GF-D8 (cell line): ENCODE measurements around the gene NPR2.
A peak's percentile ranks its signal among the peaks of the same experiment; 100 is the strongest.

ENCODE experiments used
- DNase-seq: peaks from one replicate; lab custom pipeline; 2025; lab: John Stamatoyannopoulos, UW

The NPR2 gene

DNA sequence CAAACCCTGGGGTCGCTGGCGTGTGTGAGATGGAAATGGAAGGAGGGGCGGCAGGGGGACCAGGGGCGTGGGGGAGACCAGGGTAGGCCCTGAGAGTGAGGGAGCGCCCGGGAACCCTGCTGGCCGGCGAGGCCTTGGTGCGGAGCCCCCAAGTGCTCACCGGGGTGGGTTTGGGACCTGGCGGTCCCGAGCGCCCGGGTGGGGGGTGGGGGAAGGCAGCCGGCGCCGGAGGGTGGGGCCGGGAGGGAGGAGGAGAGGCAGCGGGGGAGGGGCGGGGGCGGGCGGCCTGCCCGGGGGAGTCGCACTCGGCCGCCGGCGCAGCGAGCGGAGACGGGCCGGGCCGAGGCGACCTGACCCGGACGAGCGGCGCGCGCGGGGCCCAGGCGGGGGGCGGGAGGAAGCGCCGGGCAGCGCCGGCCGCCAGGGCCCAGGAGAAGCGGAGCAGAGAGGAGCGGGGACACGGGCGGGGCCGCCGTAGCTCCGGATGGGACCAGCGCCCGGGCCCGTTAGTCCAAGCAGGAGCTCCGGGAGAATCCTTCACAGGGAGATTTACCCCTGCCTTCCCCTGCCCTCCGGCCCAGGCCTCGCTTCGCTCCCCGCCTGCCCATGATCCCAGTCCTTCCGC lies at the start of gene NPR2:
Gene NPR2 (plus strand): TSS at position 295 of the 625 bp plus-strand sequence. CDS start 818 bp downstream, outside the sequence.
- no peak for DNase-seq

DNA sequence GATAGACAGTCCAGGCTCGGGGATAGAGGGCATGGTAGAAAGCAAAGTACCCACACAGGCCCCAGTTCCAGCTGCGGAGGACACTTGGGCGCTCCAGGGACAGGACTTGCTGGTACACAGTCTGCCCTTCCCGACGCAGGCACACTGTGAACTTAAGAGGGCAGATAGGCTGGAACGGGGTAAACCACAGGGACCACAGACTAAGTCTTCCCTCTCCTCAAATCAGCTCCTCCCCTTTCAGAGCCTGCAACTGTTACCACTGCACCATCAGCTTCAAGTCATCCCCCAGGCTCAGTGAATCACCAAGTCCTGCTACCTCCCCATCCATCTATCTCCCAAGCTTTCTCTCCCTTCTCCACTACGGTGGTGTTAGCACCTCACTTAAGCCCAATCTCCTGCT lies 49.7 kb upstream of the NPR2 start:
- no peak for DNase-seq

DNA sequence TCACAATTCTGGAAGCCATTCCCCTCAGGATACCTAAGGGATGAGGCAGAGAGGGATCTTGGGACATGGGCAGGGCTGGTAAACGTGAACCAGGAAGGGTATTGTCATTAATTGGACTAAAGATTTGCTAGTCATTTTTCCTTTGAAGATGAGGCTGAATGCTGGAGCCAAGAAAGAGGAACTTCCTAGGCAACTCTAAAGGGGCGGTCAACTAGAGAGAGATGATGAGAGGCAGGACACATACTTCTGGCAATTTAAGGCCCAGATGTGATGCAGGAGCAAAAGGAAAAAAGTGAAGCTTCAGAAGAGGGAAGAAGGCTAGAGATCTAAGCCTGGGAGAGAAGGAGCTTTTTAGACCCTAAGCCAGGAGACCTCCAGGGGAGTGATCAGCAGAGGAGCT lies 47.9 kb upstream of the NPR2 start:
- no peak for DNase-seq

DNA sequence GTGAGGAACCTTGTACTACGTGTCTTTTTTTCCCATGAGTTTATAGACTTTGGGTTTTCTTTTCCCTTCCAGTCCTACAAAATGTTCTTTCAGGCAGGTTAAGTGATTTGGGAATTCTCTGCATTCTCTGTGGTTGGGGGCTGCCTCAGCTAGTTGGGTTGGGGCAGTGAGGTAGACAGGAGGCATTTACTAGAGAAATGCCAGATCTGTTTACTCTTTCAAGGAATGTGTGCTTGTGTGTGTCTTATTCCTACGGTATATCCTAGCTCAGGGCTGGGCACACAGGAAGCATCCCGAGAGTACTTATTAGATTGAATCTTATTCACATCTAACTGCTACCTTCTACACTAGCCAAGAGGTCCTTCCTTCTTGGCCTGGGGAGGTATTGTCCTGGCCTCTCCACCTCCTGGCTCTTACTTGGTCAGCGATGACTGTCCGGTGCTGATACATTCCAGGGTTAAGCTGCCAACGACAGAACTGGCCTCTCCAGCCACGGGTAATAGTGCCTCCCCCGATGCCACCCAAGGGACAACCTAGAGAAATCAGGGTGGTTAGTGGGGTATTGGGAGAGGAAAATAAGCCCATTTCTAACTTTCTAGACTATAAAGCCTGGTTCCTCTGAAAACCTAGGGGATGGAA lies 47.4 kb upstream of the NPR2 start:
- no peak for DNase-seq

DNA sequence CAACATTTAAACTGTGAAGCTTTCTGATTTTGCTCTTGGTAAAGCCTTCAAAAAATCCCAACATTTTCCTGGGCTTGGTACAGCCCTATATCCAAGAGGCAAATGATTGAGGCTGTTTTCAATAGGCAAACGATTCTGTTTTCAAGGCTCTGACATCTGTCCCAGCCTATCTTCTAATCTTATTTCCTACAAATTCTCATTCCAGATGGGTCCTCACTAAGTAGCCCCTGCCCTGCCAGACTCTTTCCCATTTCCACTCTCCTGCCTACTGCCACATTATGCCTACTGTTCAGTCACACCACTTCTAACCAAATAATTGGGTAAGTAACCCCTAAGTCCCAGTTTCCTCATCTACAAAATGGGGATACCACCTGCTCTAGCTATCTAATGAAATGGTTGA lies 45.8 kb upstream of the NPR2 start:
- DNase-seq, result no peak

DNA sequence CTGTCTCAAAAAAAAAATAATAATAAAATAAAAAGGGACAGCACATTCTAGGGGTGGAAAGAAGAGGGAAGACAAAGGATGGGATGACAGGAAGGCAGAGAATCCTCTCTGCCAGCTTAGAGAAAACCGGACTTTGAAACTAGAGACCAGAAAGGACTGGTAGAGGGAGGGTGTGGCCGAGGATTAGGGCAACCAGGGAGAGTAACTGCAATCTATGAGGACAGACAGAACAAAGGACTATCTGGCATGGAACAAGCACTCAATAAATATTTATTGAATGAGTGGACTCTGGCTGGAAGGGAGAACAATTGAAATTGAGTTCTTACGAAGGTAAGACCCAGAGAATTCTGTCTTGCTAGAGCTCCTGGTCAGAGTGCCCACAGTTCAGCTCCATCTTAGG lies 44.8 kb upstream of the NPR2 start:
- no peak for DNase-seq

DNA sequence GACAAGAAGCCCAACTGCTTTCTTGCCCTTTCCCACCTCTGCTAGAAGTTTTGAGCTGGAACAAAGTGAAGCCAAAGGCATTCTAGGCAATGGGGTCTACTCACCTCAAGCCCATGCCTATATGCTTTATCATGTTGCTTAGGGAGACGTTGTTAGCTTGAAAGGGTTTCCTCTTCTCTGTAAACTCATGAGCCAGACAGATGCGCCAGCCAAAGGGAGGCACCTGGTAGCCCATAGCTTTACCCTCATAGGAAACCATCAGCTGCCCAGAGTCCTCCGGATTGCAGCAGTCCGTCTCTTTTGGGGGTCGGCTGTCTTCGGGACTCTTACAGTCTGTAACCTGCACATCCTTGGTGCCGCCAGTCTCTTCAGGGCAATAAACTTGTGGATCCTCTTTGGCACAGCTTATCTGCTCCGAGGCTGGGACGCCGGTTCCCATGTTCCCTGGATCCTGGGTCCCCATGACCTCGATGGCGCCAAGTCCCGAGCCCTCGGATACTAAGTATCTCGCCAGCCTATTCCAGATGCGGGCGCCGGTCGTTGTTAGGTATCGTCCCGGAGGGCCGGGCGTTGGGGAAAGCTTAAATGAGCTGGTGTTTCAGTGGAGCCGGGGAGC lies 43.0 kb upstream of the NPR2 start:
- DNase-seq, result no peak

DNA sequence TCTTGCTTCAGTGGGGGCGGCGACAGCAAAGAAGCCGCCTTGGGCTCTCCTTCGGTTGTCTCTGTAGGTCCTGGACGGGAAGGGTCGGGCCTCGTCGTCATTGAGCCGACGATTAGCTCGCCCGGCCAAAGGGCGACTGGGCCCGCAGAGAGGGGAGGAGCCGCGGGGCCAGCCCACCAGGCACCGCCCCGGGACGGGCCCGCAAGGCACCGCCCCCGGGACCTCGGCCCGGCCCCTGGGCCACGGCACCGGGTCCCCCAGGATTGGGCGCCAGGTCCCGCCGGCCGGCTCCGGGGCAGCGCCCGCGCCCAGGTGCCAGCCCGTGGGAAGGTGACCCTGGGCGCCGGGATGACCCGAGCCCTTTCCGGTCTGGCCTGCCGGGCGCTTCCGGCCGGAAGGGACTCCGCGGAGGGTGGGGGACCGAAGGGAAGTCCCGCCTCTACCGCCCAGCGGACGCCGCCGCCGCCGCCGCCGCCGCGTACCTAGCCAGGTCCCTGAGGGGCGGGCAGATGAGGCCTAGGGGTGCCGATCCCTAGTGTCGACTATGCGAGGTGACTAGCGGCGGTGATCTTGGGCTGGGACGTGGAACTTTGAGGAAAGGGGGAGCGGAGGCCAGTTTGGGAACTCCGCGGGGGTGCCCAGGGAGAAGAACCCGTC lies 42.4 kb upstream of the NPR2 start, which contains the start of the genes GBA2 and RGP1:
Gene GBA2 (minus strand): TSS at position 371 of the 657 bp plus-strand sequence. CDS start 524 bp downstream, outside the sequence.
Gene RGP1 (plus strand): TSS at position 430 of the 657 bp plus-strand sequence. CDS start 469 bp downstream, outside the sequence.
- DNase-seq, result no peak

DNA sequence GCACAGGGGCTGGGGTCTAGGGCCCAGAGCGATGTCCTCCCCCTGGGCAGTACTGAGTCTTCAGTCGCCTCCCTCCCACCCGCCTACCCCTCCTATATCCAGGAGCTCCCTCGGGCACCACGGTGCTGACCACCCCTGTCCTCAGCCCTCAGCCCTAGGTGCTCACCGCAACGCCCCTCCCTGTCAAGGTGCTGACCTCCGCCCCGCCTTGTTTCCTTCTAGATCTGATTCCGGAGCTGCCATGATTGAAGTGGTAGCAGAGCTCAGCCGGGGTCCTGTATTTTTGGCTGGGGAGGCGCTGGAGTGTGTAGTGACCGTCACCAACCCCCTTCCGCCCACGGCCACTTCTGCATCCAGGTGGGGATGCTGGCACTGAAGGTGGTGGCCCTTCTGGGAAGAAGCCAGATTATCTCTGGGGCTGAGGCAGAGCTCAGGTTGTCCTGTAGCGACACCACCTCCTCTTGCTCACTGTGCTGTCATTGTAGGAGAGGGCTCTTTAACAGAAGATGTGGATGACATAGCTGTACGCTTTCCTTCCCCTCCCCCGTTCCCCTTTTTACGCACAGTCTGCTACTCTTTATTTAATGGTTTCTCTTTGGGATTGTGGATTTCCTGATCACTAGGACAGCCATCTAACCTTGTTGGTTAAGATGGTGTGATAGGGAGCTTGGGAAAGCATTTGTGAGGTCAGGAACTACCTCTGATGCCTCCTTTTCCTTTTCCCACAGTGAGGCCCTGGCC lies 41.7 kb upstream of the NPR2 start:
- DNase-seq, result no peak

DNA sequence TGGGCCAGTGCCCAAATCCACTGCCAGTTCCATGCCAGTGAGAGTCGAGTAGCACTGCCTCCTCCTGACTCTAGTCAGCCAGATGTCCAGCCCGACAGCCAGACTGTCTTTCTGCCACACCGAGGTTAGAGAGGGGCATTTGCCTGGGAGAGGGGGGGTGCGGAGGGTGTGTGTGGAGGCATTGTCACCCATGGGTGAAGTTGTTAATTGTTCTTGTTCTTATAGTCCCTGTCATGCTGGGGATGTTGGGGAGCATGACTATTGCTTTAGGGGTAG lies 41.2 kb upstream of the NPR2 start:
- DNase-seq, result no peak

DNA sequence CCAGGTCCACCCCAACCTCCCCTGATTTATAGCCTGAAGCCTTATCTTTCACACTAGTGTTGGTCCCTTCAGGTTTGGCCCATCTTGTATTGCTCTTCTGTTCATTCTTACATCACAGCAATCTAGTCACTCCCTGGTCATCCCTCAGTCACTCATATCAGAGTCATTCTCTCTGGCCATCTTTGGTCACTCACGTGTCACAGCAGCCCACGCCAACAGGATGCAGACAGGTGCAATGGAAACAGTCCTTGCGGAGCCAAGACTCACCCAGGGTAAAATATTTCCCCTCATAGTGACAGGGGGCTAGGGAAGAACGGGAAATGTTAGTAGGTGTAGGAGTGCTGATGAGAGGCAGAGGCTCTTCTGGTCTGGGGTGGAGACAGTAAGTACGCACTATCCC lies 37.9 kb upstream of the NPR2 start:
- DNase-seq, result no peak

DNA sequence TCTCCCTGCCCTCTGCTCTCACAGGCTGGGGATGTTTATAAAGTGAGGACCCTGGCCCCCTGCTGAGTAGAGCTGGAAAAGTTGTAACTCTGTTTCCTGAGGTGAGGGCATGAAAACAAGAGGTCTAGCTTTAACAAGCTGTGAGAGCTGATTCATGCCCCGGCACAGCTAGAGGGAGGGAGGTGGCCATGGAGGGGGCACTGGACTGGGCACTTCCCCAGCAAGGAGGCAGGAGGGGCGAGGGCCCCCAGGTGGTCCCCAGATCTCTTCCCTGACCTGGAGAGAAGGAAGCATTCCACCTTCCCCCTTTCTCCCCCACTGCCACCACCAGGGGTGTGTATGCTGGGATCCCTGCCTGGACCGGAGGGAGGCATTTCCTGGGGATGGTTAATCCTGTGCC lies 37.1 kb upstream of the NPR2 start, which contains the start of gene MSMP:
Gene MSMP (minus strand): TSS at position 13 of the 400 bp plus-strand sequence. CDS start 147 bp downstream, outside the sequence.
- no peak for DNase-seq

DNA sequence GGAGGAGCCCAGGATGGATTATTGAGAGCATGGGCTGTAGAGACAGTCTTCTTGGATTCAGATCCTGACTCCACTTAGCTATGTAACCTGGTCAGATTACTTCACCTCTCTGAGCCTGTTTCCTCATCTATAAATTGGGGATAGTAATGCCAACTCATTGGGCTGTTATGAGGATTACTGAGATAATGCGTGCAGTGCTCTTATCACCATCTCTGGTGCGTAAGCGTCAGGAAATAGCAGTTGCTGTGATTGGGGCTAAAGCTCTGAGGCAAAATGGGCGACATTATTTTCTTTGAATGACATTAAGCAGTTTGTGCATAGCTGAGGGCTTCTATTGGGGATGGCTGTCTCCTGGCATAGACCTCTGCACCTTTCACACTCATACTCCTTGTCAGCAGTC lies 36.3 kb upstream of the NPR2 start:
- DNase-seq, result no peak

DNA sequence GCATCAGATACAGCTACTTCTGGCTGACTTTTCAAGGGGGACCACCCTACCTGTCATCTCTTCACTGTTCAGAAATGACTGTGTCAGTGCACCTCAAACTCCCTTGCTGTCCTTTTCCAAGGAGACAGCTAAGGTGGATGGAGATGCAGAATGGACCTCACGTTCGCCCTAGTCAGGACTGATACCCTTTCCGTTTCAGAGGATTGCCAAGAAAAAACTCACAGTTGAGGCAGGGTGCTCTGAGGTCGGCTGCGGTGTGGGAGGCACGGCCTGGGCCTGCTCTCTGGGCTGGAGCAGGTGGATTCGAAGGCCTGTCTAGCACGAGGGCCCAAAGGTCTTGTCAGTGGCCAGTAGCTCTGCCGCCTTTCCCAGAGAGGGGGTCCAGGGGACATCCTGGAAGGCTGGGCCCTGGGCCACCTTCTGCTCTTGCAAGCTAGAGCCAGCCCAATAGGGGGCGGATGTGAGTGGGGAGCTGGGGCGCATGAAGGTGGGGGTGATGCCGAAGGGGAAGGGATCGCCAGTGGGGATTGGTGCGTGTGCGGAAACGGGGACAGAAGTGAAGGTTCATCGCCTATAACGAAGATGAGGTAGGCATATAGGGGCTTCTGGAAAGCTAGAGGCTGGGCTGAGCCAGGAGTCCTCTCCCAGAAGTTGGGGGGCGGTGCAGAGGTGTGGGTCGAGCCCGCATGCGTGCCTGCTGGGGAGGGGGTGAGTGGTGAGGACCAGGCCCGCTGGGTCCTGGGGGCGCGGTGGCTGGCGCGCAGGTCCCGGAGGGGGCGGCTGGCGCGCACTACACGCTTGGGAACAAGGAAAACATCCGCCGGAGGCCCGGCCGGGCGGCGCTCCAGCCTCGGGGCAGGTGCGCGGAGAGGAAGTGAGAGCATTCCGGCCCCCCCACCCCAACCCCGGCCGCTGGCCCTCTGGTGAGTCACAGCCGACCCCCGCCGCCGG lies 34.8 kb upstream of the NPR2 start:
- peak; percentile 27 for DNase-seq

DNA sequence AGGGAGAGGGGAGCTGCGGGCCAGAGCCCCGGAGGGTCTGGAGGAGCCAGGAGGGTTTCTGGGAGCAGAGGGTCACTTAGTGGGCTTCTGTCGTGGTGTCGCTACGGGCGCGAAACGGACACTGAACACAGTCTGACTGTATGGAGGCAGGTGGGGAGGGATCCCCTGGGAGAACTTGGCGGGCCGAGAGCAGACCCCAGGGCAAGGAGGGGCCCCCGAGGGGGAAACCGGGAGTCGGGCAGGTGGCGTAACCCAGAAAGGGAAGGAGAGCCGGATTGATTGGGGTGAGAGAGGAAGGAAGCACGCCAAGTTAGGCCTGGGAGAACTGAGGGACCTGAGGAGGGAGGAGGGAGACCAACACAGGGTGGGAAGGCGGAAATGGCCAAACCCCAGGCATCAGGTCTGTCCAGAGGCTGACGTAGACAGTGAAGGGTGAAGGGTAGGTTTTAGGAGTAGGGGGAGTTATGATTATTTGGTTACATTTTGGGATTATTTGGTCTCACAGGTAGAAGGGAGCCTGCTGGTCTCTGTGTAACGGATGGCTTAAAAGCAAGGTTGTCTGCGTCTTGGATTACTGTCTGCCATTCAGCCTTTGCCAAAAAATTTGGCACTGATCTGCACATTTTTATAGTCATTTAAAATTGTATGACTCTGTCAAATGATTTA lies 34.0 kb upstream of the NPR2 start:
- DNase-seq, result peak; percentile 35

DNA sequence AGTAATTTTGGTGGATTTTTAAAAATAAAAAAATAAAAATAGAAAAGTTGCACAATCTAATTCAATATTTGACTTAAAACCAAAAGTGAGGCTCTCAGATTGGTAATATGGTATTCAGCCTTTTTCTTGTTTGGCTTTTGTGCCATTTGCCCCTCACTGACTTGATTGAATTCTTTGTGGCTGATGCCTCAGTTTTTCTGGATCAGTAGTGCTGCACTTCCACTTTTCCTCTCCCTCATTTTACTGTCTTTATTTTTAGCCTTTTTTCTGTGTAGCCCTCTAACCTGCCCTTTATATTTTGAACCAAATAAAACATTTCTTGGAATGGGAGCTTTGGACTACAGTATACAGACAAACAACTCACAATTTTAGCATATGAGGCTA lies 33.5 kb upstream of the NPR2 start:
- DNase-seq, result no peak

DNA sequence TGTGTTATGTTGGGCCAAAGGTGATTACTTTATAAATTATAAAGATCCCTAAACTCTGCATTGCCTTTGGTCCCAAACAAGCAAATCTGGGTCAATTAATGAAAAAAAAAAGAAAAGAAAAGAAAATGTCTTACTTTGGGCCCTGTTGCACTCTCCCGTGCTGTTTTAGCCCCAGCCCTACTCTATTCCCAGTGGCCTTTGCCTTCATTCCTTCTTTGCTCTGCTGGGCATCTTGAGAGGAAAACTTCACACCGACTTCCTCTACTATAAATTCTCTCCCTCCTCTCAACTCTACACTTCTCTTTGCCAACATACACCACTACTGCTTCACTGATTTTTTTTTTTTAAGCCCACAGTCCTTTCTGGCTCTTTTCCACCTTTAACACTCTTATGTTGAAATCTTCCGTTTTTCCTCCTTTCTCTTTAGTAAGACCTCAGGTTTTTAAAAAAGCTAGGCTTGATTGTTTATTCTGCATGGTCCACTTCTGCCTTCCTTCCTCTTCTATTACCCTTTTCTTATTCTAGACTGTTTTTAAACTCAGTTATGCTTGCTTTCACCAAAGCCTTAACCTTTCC lies 32.8 kb upstream of the NPR2 start:
- DNase-seq, result peak; percentile 46

DNA sequence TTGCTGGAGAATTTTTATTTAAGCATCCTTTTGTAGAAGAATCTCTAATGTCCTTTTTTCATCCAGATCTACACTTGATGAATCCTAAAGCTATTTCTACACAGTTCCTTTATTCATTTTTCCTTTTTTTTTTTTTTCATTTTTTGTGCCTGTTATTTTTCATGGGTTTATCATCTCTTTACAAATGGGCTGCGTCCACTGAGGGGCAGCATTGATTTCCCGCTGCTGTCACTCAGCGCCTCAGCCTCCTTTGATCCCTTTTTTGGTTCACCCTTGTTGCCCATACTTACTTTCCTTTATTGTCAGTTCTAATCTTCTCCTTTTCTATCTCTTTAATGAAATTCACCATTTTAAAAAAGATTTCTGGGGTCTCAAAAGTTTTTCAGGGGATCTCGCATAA lies 31.6 kb upstream of the NPR2 start:
- no peak for DNase-seq

DNA sequence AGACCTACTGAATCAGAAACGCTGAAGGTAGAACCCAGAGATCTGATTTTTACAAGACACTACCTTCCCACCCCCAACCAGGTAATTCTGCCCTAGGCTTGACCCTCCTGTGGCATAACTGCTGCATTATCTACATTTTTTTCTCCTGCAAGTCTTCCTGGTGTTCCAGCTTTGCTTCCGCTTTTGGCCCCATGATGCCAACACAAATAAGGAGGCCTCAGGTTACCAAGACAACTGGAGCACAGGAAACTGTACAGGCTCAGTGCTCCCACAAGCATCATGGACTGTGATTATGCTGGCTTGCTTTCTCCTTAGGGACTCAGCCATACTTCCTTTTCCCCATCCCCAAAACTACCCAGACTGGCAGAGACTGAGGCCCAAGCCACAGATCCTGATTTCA lies 30.7 kb upstream of the NPR2 start:
- peak; percentile 65 for DNase-seq

DNA sequence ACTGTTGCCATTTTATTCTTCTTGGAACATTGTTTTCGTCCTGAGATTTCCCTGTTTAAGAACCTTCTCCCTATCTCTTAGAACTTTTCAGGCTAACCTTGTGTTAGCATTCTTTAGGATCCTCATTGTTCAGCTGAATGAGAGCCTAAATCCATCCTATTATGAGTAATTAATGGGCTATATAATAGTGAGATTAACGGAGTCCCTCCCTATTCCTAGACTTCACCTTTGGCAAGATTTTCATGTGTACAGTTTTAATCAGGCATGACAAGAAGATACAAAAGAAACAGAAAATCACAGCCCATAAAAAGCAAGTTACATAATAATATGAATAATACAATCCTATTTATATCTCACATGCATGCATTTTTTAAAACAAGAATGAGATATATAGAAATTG lies 28.2 kb upstream of the NPR2 start:
- no peak for DNase-seq
